ENCODE measurements around the gene C9orf72. TPM values are rescaled to one million over a fixed set of nuclear protein-coding genes. Genes with fewer than 3 reads are reported as not detected.

The C9orf72 gene
- total and polyA plus RNA-seq, 9 donors, result 13.4 to 100 (median 23.8) TPM

GRCh38 chr9:27534658-27535209 lies 38.5 kb downstream of the C9orf72 start:
- Histone ChIP-seq H3K4me3 (no peak overlapping the region), H3K9me3 (no peaks in the 10 kb centered on the region), H3K36me3 (no peaks in the 10 kb centered on the region), H3K27me3 (no peaks in the 10 kb centered on the region), H3K4me1 (ENCODE audit: insufficient read depth) (peaks cover 24% of the 10 kb centered on the region), H3K27ac (peak overlapping the region; percentile 59 to 63)
- TF ChIP-seq EP300 (IDR thresholded peaks at IDR 0.05) (no peak), CTCF (IDR thresholded peaks at IDR 0.05) (no peak), POLR2A (IDR thresholded peaks at IDR 0.05) (no peak)
- DNase-seq, result no peak
- 59 to 67% (median 61%) methylated on average over 3 of the region's 3 CpGs for WGBS, 3 donors
- intact Hi-C loops (cut with DNase I), result loop anchor here in 1 of 4 donors (5.0 kb wide), 1 partner anchor 197 kb away; no protein-coding TSS in a partner anchor

- Histone ChIP-seq H3K27me3 (no peaks in the 10 kb centered on the region), H3K36me3 (no peaks in the 10 kb centered on the region), H3K4me3 (no peak overlapping the region), H3K27ac (peak overlapping the region; percentile 59 to 63), H3K9me3 (no peaks in the 10 kb centered on the region), H3K4me1 (ENCODE audit: insufficient read depth) (peaks cover 22% of the 10 kb centered on the region)
- 6 to 9% (median 8%) methylated on average over 4 of the region's 4 CpGs for WGBS, 3 donors
- intact Hi-C loops (cut with DNase I), result no loop called here
- DNase-seq, result no peak
- TF ChIP-seq CTCF (IDR thresholded peaks at IDR 0.05) (no peak), POLR2A (IDR thresholded peaks at IDR 0.05) (no peak), EP300 (IDR thresholded peaks at IDR 0.05) (no peak)
Observed at GRCh38 chr9:27534131-27534530, 39.1 kb downstream of the C9orf72 start.

GRCh38 chr9:27533311-27533710 lies 40.0 kb downstream of the C9orf72 start:
- TF ChIP-seq CTCF (IDR thresholded peaks at IDR 0.05) (no peak), EP300 (IDR thresholded peaks at IDR 0.05) (no peak)
- Histone ChIP-seq H3K4me1 (ENCODE audit: insufficient read depth) (peaks cover 20% of the 10 kb centered on the region), H3K27ac (peak overlapping the region; percentile 59 to 63), H3K4me3 (no peak overlapping the region), H3K9me3 (no peaks in the 10 kb centered on the region), H3K27me3 (no peaks in the 10 kb centered on the region), H3K36me3 (no peaks in the 10 kb centered on the region)
- DNase-seq, result no peak
- intact Hi-C loops (cut with DNase I), result no loop called here
- WGBS, 3 donors, result 84 to 100% (median 89%) methylated on average over 1 of the region's 1 CpG

GRCh38 chr9:27532046-27532445 lies 41.2 kb downstream of the C9orf72 start:
- DNase-seq, result no peak
- H3K4me1 ChIP-seq (ENCODE audit: insufficient read depth), result peaks cover 22% of the 10 kb centered on the region
- no peaks in the 10 kb centered on the region for H3K27me3 ChIP-seq
- H3K4me3 ChIP-seq, result no peak overlapping the region
- intact Hi-C loops (cut with DNase I), result no loop called here
- TF ChIP-seq EP300 (IDR thresholded peaks at IDR 0.05) (no peak), CTCF (IDR thresholded peaks at IDR 0.05) (no peak)
- no peaks in the 10 kb centered on the region for H3K9me3 ChIP-seq
- WGBS, 3 donors, result 77 to 85% (median 80%) methylated on average over 1 of the region's 1 CpG
- no peak overlapping the region for H3K27ac ChIP-seq
- H3K36me3 ChIP-seq, result no peaks in the 10 kb centered on the region
